GM21619 (cell line): Measurements from ENCODE around the gene ATP5ME.
A peak's percentile ranks its signal among the peaks of the same experiment; 100 is the strongest.
"Not testable (repeated sequence)": the region's sequence is repeated elsewhere in the genome, so short reads cannot be mapped to it uniquely, and the experiment has no call there.

Experiments
- ATAC-seq: cut with Tn5 transposase; IDR thresholded peaks from one replicate; pipeline ENCODE4 v1.9.1; 2021; ENCODE audit not compliant: unreplicated experiment

Gene ATP5ME

DNA sequence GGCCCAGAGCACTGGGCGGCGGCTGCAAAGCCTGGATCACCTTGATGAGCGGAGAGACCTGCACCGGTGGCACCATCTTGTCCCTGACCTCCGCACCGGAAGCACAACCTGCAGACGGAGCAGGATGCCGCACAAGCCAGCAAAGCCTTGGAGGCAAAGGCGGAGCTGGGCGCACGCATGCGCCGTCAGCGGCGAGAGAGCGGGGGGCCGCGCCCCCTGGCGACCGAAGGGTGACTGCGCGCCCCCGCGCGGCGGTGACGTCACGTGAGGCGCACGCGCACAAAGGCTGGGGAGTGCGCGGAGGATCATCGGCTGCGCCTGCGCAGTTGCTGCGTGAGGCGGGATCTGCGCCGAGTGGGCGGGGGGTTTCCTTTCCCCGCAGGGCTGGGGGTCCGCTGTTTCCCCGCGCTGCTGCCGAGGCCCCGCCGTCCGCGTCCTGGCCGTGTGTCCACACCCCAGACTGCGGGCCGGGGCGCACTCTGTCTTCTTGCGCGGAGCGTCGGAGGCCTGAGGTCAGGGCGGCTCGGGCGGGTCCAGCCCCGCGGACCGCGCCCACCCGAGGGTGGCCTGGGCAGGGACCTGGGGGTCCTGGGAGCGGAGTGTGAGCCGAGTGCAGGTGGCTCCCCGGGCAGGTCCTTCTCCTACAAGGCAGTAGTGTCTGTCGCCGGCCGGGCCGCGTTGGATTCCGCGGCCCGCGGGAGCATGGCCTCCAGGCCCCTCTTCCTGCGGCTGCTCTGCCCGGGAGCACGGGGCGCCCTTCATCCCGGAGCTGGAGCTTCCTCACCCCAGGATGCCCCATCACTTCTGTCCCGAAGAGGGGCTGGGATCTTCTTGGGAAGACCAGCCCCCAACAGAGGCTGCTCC is at the start of gene ATP5ME, which contains the start of gene MYL5:
Gene ATP5ME (minus strand): TSS at position 105 of the 864 bp plus-strand sequence. CDS start 29 bp downstream, at position 76.
Gene MYL5 (plus strand): TSS at position 371 of the 864 bp plus-strand sequence. CDS start 3,485 bp downstream, outside the sequence.
- ATAC-seq, result peak; percentile 74

DNA sequence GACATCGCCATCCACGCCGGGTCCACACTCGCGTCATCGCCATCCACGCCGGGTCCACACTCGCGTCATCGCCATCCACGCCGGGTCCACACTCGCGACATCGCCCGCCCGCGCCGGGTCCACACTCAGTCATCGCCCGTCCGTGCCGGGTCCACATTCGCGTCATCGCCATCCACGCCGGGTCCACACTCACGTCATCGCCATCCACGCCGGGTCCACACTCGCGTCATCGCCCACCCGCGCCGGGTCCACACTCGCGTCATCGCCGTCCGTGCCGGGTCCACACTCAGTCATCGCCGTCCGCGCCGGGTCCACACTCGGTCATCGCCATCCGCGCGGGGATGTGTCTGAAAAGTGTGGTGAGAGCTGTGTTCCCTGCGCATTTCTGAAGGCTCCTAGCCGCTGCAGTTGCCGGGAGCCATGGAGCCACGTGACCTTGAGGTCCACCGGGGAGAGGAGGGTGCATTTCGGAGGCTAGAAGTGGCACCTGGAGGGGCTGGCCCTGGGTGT is 48.8 kb upstream of the ATP5ME start:
- ATAC-seq, result no peak

GRCh38 chr4:722169-722725 is 48.2 kb upstream of the ATP5ME start:
- ATAC-seq, result no peak

DNA sequence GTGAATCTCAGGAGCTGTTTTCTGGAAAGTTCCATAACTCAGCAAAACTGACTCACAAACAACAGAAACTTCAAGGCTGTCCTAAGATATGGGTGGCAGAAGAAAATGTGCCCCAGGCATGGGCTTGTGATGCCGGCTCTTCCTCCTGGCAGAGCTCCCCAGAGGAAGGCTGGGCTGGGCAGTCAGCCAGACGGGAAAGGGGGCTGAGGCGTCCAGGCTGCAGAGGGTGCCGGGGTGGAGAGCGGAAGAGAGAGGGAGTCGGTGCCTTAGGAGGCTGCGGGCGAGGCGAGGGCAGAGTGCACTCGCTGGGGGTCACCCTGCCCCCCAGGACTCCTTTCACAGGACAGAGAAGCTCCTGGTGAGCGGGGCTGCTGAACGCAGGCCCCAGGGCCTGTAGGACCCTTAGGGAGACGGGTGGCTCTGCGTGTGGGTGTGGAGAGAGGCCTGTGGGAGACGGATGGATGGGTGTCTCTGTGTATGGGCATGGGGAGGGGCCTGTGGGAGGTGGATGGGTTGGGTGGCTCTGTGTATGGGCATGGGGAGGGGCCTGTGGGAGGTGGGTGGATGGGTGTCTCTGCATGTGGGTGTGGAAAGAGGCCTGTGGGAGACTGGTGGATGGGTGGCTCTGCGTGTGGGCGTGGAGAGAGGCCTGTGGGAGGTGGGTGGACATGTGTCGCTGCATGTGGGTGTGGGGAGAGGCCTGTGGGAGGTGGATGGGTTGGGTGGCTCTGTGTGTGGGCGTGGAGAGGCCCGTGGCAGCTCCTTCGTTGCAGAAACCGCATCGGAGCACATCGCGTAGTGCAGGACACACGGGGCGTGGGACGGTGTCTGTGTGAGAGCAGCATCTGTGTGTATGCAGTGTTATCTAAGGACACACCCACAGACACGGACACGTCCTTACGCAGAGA is 47.4 kb upstream of the ATP5ME start:
- no peak for ATAC-seq

DNA sequence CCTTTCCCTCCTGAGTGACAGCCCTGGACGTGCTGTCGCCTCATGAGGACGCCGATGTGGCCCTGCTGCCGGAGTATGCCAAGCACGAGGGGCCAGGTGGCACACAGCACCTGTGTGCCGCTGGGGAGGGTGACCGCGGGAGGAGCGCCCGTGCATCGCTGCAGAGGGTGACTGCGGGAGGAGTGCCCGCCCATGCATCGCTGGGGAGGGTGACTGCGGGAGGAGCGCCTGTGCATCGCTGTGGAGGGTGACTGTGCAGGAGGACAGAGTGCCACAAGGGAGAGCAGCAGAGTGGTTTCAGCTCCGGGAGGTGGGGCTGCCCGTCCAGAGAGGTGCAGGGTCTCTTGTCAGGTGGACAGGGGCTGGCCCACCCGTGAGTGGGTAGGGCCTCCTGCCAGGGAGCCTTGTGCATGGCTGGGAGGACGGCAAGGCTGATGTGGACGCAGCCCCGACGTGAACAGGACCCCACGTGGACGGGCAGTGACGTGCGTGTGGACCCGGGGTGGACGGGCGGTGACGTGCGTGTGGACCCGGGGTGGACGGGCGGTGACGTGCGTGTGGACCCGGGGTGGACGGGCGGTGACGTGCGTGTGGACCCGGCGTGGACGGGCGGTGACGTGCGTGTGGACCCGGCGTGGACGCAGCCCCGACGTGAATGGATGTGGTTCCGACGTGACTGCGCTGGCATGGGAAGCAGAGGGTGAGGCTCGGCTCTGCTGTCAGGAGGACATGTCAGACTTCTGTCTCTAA is 46.2 kb upstream of the ATP5ME start:
- ATAC-seq, result no peak

DNA sequence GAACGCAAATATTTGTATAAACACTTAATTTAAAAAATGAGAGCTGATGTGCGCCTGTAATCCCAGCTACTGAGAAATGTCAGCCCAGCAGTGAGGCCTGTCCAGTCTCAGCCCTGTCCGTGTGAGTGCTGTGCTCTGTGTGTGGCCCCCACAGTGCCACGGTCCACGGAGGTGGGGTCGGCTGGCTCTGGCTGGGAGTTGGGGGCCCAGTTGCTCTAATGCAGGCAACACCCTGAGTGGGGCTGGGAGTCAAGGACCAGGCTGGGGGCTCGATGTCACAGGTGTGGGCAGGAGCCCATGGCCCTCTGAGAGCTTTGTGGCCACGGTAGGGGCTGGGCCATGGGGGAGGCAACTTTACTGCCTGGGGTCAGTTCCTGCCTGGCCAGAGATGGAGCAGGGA is 44.4 kb upstream of the ATP5ME start:
- no peak for ATAC-seq

DNA sequence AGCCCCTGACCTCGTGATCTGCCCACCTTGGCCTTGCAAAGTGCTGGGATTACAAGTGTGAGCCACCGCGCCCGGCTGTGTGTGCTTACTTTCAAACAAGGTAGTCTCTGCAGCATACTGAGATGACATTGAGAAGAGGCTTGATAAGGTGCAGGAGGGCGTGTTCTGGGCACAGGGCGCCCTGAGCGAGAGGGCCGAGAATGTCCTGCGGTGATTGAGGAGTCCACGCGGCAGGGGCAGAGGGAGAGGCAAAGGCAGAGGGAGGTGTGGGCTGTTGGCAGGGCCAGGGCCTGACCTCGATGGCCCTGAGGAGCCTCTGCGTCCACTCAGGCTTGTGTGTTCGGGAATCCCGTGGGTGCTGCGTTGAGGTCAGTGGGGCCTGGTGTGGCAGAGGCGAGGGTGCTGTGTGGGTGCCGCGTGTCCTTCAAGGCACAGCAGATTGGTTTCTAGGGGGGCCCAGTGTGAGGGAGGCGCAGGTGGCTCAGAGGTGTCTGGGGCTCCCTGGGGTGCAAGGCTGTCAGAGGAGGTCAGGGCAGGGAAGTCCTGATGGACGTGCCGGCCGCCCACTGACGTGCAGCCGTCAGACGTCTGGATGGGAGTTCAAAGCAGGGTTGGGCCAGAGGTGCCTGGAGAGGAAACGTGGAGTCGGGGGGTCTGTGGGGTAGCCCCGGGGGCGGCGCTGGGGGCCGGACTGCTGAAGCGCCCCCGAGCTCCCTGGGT is 43.7 kb upstream of the ATP5ME start:
- no peak for ATAC-seq

- no peak for ATAC-seq
These were observed 40.0 kb upstream of the ATP5ME start for GRCh38 chr4:714087-714486.

DNA sequence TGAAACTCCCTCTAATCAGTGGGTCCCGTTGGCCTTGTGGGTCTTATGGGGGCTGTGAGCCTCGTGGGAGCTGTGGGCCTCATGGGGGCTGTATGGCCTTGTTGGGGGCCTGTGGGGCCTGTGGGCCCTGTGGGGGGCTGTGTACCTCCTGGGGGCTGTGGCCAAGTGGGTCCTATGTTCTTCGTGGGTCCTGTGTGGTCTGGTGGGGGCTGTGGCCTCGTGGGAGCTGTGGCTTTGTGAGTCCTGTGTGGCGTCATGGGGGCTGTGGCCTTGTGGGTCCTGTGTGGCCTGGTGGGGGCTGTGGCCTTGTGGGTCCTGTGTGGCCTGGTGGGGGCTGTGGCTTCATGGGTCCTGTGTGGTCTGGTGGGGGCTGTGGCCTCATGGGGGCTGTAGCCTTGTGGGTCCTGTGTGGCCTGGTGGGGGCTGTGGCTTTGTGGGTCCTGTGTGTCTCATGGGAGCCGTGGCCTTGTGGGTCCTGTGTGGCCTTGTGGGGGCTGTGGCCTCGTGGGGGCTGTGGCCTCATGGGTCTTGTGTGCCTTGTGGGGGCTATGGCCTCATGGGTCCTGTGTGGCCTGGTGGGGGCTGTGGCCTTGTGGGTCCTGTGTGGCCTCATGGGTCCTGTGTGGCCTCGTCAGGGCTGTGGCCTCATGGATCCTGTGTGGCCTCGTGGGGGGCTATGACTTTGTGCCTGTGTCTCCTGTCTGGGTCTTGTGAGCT is 39.0 kb upstream of the ATP5ME start:
- no peak for ATAC-seq

GRCh38 chr4:712093-712492 is 38.0 kb upstream of the ATP5ME start:
- ATAC-seq, result no peak

GRCh38 chr4:710916-711315 is 36.8 kb upstream of the ATP5ME start:
- ATAC-seq, result no peak

DNA sequence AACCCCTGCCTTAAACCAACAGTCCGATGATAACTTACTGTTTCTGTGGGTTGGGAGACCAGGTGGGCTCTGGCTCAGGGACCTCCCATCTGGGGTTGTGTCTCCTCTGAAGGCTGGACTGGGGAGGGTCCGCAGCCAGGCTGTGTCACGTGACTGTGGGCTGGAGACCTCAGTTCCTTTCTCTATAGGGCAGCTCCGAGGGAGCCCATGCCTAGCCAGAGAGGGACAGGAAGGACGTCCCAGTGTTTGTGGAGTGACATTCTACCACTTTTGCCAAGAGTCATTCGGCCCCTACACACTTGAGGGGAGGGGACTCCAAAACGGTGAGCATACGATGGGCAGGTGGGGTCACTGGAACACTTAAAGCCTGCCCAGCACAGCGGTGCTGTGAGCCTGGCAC is 36.0 kb upstream of the ATP5ME start:
- ATAC-seq, result no peak

GRCh38 chr4:709348-709747 is 35.3 kb upstream of the ATP5ME start:
- no peak for ATAC-seq

- ATAC-seq, result no peak
These were observed 34.5 kb upstream of the ATP5ME start for GRCh38 chr4:708631-708933.

- ATAC-seq, result no peak
These were observed 34.0 kb upstream of the ATP5ME start for GRCh38 chr4:707929-708630.

DNA sequence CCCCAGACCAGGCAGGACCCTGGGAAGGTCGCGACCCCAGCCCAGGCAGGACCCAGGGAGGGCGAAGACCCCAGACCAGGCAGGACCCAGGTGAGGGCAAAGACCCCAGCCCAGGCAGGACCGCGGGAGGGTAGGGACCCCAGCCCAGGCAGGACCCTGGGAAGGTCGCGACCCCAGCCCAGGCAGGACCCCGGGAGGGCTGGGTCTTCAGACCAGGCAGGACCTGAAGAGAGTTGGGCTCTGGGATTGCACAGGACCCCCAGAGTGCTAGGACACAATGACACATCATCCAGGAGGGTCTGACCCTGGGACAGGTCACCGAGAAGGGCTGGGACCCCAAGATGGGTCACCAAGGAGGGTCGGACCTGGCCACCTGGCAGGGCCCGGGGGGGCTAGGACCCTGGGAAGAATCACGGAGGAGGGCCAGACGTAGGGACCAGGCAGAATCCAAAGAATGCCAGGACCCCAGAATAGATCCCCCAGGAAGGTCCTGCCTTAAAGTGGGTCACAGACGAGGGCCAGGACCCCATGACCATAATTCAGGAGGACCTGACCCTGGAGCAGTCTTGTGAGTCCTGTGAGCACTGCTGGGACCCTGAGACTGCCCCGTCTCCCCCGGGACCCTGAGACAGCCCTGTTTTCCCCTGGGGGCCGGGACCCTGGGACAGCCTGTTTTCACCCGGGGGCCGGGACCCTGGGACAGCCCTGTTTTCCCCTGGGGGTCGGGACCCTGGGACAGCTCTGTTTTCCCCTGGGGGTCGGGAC is 32.9 kb upstream of the ATP5ME start:
- no peak for ATAC-seq

- ATAC-seq, result not testable (repeated sequence)
These were observed 32.1 kb upstream of the ATP5ME start for GRCh38 chr4:706083-706633.
